Right cardiac atrium (tissue), 5 donors: ENCODE measurements around the gene AURKA. TPM values are rescaled to one million over a fixed set of nuclear protein-coding genes. Genes with fewer than 3 reads are reported as not detected.

Experiments used
- ATAC-seq, 2 donors: fragments of 200-7000 bp; cut with Tn5 transposase; one replicate each; pipeline versions ENCODE4 v1.8.0 to v1.9.1; 2020; ENCODE audit warnings: moderate library complexity in 2 of 2, mild to moderate bottlenecking in 1 of 2
- DNase-seq, 3 donors: peaks; one replicate each; pipeline ENCODE4 v3.0.0-alpha.2; 2020
- H3K27ac ChIP-seq: one replicate; pipeline ENCODE4 v1.5.1; 2013; ENCODE audit warnings: mild to moderate bottlenecking, low read length, control low read depth, moderate library complexity
- H3K27me3 ChIP-seq: one replicate; pipeline ENCODE4 v1.6.1; 2013; ENCODE audit not compliant: control insufficient read depth, insufficient read depth
- H3K4me1 ChIP-seq: one replicate; pipeline ENCODE4 v1.6.1; 2013; ENCODE audit warnings: low read length; ENCODE audit not compliant: control insufficient read depth, insufficient read depth
- H3K4me3 ChIP-seq: one replicate; pipeline ENCODE4 v1.5.1; 2013; ENCODE audit warnings: low read length, control low read depth
- H3K9me3 ChIP-seq: one replicate; pipeline ENCODE4 v1.6.1; 2013; ENCODE audit warnings: low read length; ENCODE audit not compliant: control insufficient read depth
- WGBS: extraction: QIAGEN DNeasy Blood & Tissue Kit; methylation state at CpG from one replicate; pipeline ENCODE4 v1.1.7; 2013; 5-methylcytosine and 5-hydroxymethylcytosine counted together
- intact Hi-C, 4 donors: fragments of 100-400 bp; cut with DNase I; formaldehyde crosslinking; loops; one replicate each; pipeline versions ENCODE4 v1.11.0 to v1.14.0; 2022 to 2023
- long read RNA-seq, 4 donors: library from polyadenylated mRNA; unstranded; transcript quantifications; one replicate each; pipeline ENCODE4 v2.0.0, GENCODE V29; 2020 to 2021
- polyA plus RNA-seq: library from polyadenylated mRNA; stranded (reverse); fragments of 200-250 nt; gene quantifications from one replicate; pipeline ENCODE4 v1.2.3, GENCODE V29; 2013
- total RNA-seq, 4 donors: library from RNA; stranded (reverse); fragmentation: NEBNext Ultra II Directional; extraction: Animal tissue kit (Norgen Biotek cat#: 25700); gene quantifications; one replicate each; pipeline ENCODE4 v1.2.1, GENCODE V29; 2021
- donor health status: healthy with polysubstance abuse.
- donor health status: DM: no; HTN: yes; CAD: no.
- donor health status: DM: no; HTN: no; CAD: no.
- donor health status: DM: no; HTN: yes; CAD: no; lungs with severe emphysema.
- donor health status: DM: yes; HTN: yes; CAD: no.

The AURKA gene
- total RNA-seq = 10 to 100 TPM in 1 of 4 donors, 1 to 10 TPM in 3; 4.8 to 10.8 (median 8.5) TPM
- polyA plus RNA-seq = 5.9 TPM
- long read RNA-seq, donor 1, partial matches to known transcripts = 4 of 17 reads
- long read RNA-seq, donor 1, other reads (novel, unspliced or antisense) = 4 of 17 reads
- long read RNA-seq, donor 2, partial matches to known transcripts = 0 of 8 reads
- long read RNA-seq, donor 2, other reads (novel, unspliced or antisense) = 3 of 8 reads
- long read RNA-seq, donor 3, transcript AURKA-202 (9 exons, 2,248 nt) = major isoform, 8 of 36 reads
- long read RNA-seq, donor 3, transcript AURKA-208 (9 exons, 2,114 nt) = minor isoform, 7 of 36 reads
- long read RNA-seq, donor 3, partial matches to known transcripts = 0 of 36 reads
- long read RNA-seq, donor 3, other reads (novel, unspliced or antisense) = 12 of 36 reads
- long read RNA-seq, donor 4, partial matches to known transcripts = 0 of 8 reads
- long read RNA-seq, donor 4, other reads (novel, unspliced or antisense) = 3 of 8 reads

- Histone ChIP-seq H3K4me3 (peak within 1 kb of the TSS; percentile 87), H3K4me1 (peaks cover 7% of the 10 kb centered on the region), H3K9me3 (no peaks in the 10 kb centered on the region), H3K27me3 (no peaks in the 10 kb centered on the region), H3K27ac (peak within 1 kb of the TSS; percentile 73)
- WGBS = under 1% methylated on average over 53 of the region's 53 CpGs
- ATAC-seq = peak; percentile 98 to 99
- intact Hi-C loops = loop anchor here in 1 of 4 donors (10.0 kb wide), 1 partner anchor 72 kb away; the partner anchor contains the start of gene RTF2
- peak; percentile 100 for DNase-seq
Measured at GRCh38 chr20:56392132-56392880, at the start of gene AURKA, which contains the start of gene CSTF1. TSS of gene AURKA (minus strand) at chr20:56392215. CDS start at chr20:56388197, 4,018 bp downstream. TSS of gene CSTF1 (plus strand) at chr20:56392645. CDS start at chr20:56395553, 2,908 bp downstream.

- intact Hi-C loops = no loop called here
- H3K27me3 ChIP-seq = no peaks in the 10 kb centered on the region
- no peak overlapping the region for H3K4me3 ChIP-seq
- WGBS = 62% methylated on average over 4 of the region's 4 CpGs
- H3K4me1 ChIP-seq = no peaks in the 10 kb centered on the region
- DNase-seq (no peak), ATAC-seq (no peak)
- no peaks in the 10 kb centered on the region for H3K9me3 ChIP-seq
- H3K27ac ChIP-seq = no peak overlapping the region
Measured at GRCh38 chr20:56440346-56441007, 48.5 kb upstream of the AURKA start.

- H3K9me3 ChIP-seq = no peaks in the 10 kb centered on the region
- H3K4me1 ChIP-seq = no peaks in the 10 kb centered on the region
- 47% methylated on average over 5 of the region's 5 CpGs for WGBS
- DNase-seq (peak; percentile 62 to 81 (median 71)), ATAC-seq (peak; percentile 68 to 94)
- no peak overlapping the region for H3K4me3 ChIP-seq
- H3K27ac ChIP-seq = no peak overlapping the region
- H3K27me3 ChIP-seq = no peaks in the 10 kb centered on the region
- intact Hi-C loops = no loop called here
Measured at GRCh38 chr20:56439771-56440291, 47.8 kb upstream of the AURKA start.

GRCh38 chr20:56438284-56438683 lies 46.3 kb upstream of the AURKA start:
- DNase-seq = no peak
- no peak overlapping the region for H3K27ac ChIP-seq
- intact Hi-C loops = no loop called here
- H3K9me3 ChIP-seq = no peaks in the 10 kb centered on the region
- no peak overlapping the region for H3K4me3 ChIP-seq
- H3K4me1 ChIP-seq = peaks cover 4% of the 10 kb centered on the region
- H3K27me3 ChIP-seq = no peaks in the 10 kb centered on the region
- ATAC-seq = no peak
- WGBS = 94% methylated on average over 4 of the region's 4 CpGs

- no peaks in the 10 kb centered on the region for H3K27me3 ChIP-seq
- no peak overlapping the region for H3K27ac ChIP-seq
- H3K4me1 ChIP-seq = peaks cover 4% of the 10 kb centered on the region
- H3K9me3 ChIP-seq = no peaks in the 10 kb centered on the region
- intact Hi-C loops = no loop called here
- DNase-seq = no peak
- no peak for ATAC-seq
- 93% methylated on average over 20 of the region's 20 CpGs for WGBS
- no peak overlapping the region for H3K4me3 ChIP-seq
Measured at GRCh38 chr20:56437196-56437960, 45.4 kb upstream of the AURKA start.

GRCh38 chr20:56433880-56434255 lies 41.9 kb upstream of the AURKA start:
- ATAC-seq = peak; percentile 40 to 61
- intact Hi-C loops = no loop called here
- H3K27me3 ChIP-seq = no peaks in the 10 kb centered on the region
- H3K27ac ChIP-seq = no peak overlapping the region
- H3K4me1 ChIP-seq = peaks cover 4% of the 10 kb centered on the region
- no peak overlapping the region for H3K4me3 ChIP-seq
- 34% methylated on average over 6 of the region's 6 CpGs for WGBS
- no peak for DNase-seq
- no peaks in the 10 kb centered on the region for H3K9me3 ChIP-seq

GRCh38 chr20:56433221-56433879 lies 41.3 kb upstream of the AURKA start:
- ATAC-seq (no peak), DNase-seq (no peak)
- intact Hi-C loops = no loop called here
- Histone ChIP-seq H3K27me3 (no peaks in the 10 kb centered on the region), H3K4me3 (no peak overlapping the region), H3K4me1 (peaks cover 4% of the 10 kb centered on the region), H3K27ac (no peak overlapping the region), H3K9me3 (no peaks in the 10 kb centered on the region)
- WGBS = 38% methylated on average over 3 of the region's 3 CpGs

GRCh38 chr20:56431471-56431870 lies 39.5 kb upstream of the AURKA start:
- H3K9me3 ChIP-seq = no peaks in the 10 kb centered on the region
- no peaks in the 10 kb centered on the region for H3K27me3 ChIP-seq
- ATAC-seq (no peak), DNase-seq (no peak)
- H3K4me3 ChIP-seq = no peak overlapping the region
- peaks cover 4% of the 10 kb centered on the region for H3K4me1 ChIP-seq
- WGBS = 72% methylated on average over 3 of the region's 3 CpGs
- intact Hi-C loops = no loop called here
- H3K27ac ChIP-seq = no peak overlapping the region

- no peaks in the 10 kb centered on the region for H3K27me3 ChIP-seq
- WGBS = 87% methylated on average over 1 of the region's 1 CpG
- DNase-seq (no peak), ATAC-seq (no peak)
- H3K4me1 ChIP-seq = peaks cover 4% of the 10 kb centered on the region
- no peak overlapping the region for H3K4me3 ChIP-seq
- intact Hi-C loops = no loop called here
- H3K27ac ChIP-seq = no peak overlapping the region
- no peaks in the 10 kb centered on the region for H3K9me3 ChIP-seq
Measured at GRCh38 chr20:56430957-56431356, 38.9 kb upstream of the AURKA start.

- H3K27ac ChIP-seq = no peak overlapping the region
- 59% methylated on average over 4 of the region's 4 CpGs for WGBS
- no peaks in the 10 kb centered on the region for H3K9me3 ChIP-seq
- peaks cover 4% of the 10 kb centered on the region for H3K4me1 ChIP-seq
- H3K4me3 ChIP-seq = no peak overlapping the region
- ATAC-seq = no peak
- no peak for DNase-seq
- intact Hi-C loops = no loop called here
- H3K27me3 ChIP-seq = no peaks in the 10 kb centered on the region
Measured at GRCh38 chr20:56430461-56430860, 38.4 kb upstream of the AURKA start.
